Endothelial cell of umbilical vein (primary cell): Measurements from ENCODE around the gene WDR31. TPM values are rescaled to one million over a fixed set of nuclear protein-coding genes. Genes with fewer than 3 reads are reported as not detected.

Experiments used
- BruUV-seq: library from RNA; stranded (reverse); fragments of 400-500 nt; replicated peaks from 2 replicates; lab custom pipeline; 2021; lab: Mats Ljungman, UMichigan
- CTCF ChIA-PET: fragments of 300-600, 350-600 bp; sonication (Branson Sonifier 250); formaldehyde crosslinking; loops from one replicate; lab custom pipeline; 2021; ENCODE audit warnings: antibody characterized with exemption, inconsistent platforms; lab: Charles Lee
- POLR2A ChIA-PET: fragments of 300-600, 350-600 bp; sonication (Branson Sonifier 250); formaldehyde crosslinking; loops from one replicate; lab custom pipeline; 2021; ENCODE audit warnings: antibody characterized with exemption, inconsistent platforms; lab: Charles Lee
- DNase-seq: peaks from one replicate; pipeline ENCODE4 v3.0.0-alpha.2; 2011; ENCODE audit warnings: low read depth, low spot score
- FAIRE-seq: peaks from 2 replicates; lab custom pipeline; 2011; peaks lifted over from hg19 to GRCh38; lab: Jason Lieb, UNC
- H2AFZ ChIP-seq: 2 replicates; pipeline ENCODE4 v1.6.0; 2012; ENCODE audit warnings: low read depth, low read length, control low read depth, inconsistent platforms
- H3K27ac ChIP-seq: 2 replicates; pipeline ENCODE4 v1.5.1; 2011; ENCODE audit warnings: low read depth, mild to moderate bottlenecking, control low read depth, low read length, moderate library complexity; ENCODE audit not compliant: insufficient read depth
- H3K27me3 ChIP-seq, 2 experiments: 2 replicates each; pipeline versions ENCODE4 v1.6.0 to v1.6.1; 2011; ENCODE audit warnings: low read length in 2 of 2, mixed read lengths in 1 of 2; ENCODE audit not compliant: control insufficient read depth in 2 of 2, insufficient read depth in 2 of 2
- H3K36me3 ChIP-seq, 2 experiments: 2 replicates in 1 of 2; 3 replicates in 1 of 2; pipeline ENCODE4 v1.5.1; 2011; ENCODE audit warnings: low read length in 2 of 2, mild to moderate bottlenecking in 1 of 2, moderate library complexity in 1 of 2; ENCODE audit not compliant: control insufficient read depth in 2 of 2, insufficient read depth in 2 of 2; ENCODE audit errors: extremely low read depth in 1 of 2
- H3K4me1 ChIP-seq: 3 replicates; pipeline ENCODE4 v1.5.1; 2011; ENCODE audit warnings: mild to moderate bottlenecking, low read length; ENCODE audit not compliant: control insufficient read depth, insufficient read depth; ENCODE audit errors: extremely low read depth
- H3K4me2 ChIP-seq: 2 replicates; pipeline ENCODE4 v1.6.1; 2011; ENCODE audit warnings: low read length, control low read depth, mixed read lengths; ENCODE audit not compliant: insufficient read depth
- H3K4me3 ChIP-seq, 3 experiments: fragments of 200-600 bp in 1 of 3; sonication (generic), shearing (Covaris generic) in 1 of 3; replicated peaks in 1 of 3; 2 replicates each; pipeline ENCODE4 v1.5.1; 2011 to 2016; ENCODE audit warnings: control low read depth in 3 of 3, low read length in 3 of 3, mild to moderate bottlenecking in 2 of 3, inconsistent platforms in 1 of 3, low read depth in 1 of 3, moderate library complexity in 1 of 3; ENCODE audit not compliant: insufficient read depth in 1 of 3
- H3K79me2 ChIP-seq: 2 replicates; pipeline ENCODE4 v1.6.0; 2012; ENCODE audit warnings: low read length, inconsistent platforms; ENCODE audit not compliant: control insufficient read depth, insufficient read depth
- H3K9ac ChIP-seq: replicated peaks from 2 replicates; pipeline ENCODE3; 2011; ENCODE audit warnings: low read length, control low read depth; ENCODE audit not compliant: insufficient read depth; ENCODE audit errors: extremely low read depth
- H3K9me1 ChIP-seq: replicated peaks from 3 replicates; pipeline ENCODE4 v1.6.0; 2011; ENCODE audit warnings: mild to moderate bottlenecking, low read length; ENCODE audit not compliant: control insufficient read depth, insufficient read depth; ENCODE audit errors: extremely low read depth
- H3K9me3 ChIP-seq: replicated peaks from 2 replicates; pipeline ENCODE4 v1.5.1; 2012; ENCODE audit warnings: low read length, inconsistent platforms; ENCODE audit not compliant: control insufficient read depth, insufficient read depth
- H4K20me1 ChIP-seq: replicated peaks from 2 replicates; pipeline ENCODE3; 2011; ENCODE audit warnings: mild to moderate bottlenecking, low read length; ENCODE audit not compliant: control insufficient read depth, insufficient read depth; ENCODE audit errors: extremely low read depth
- EZH2 ChIP-seq: IDR thresholded peaks from 2 replicates; pipeline ENCODE4 v1.6.1; 2012; ENCODE audit warnings: borderline replicate concordance, low read depth, mild to moderate bottlenecking, moderate library complexity, low read length, inconsistent platforms; ENCODE audit not compliant: severe bottlenecking
- FOS ChIP-seq: IDR thresholded peaks from 2 replicates; pipeline ENCODE4 v1.6.1; 2011; ENCODE audit warnings: mild to moderate bottlenecking, low read length, moderate library complexity, borderline replicate concordance; ENCODE audit not compliant: insufficient read depth
- GATA2 ChIP-seq: IDR thresholded peaks from 2 replicates; pipeline ENCODE4 v1.7.0; 2011; ENCODE audit warnings: low read depth, mild to moderate bottlenecking, moderate library complexity, mixed read lengths, low read length; ENCODE audit not compliant: insufficient read length, insufficient read depth
- JUN ChIP-seq: IDR thresholded peaks from 2 replicates; pipeline ENCODE4 v1.6.1; 2011; ENCODE audit warnings: borderline replicate concordance, low read depth; ENCODE audit not compliant: insufficient read length, insufficient read depth
- MYC ChIP-seq: IDR thresholded peaks from one replicate; pipeline ENCODE4 v1.6.1; 2011; ENCODE audit warnings: mild to moderate bottlenecking, low read depth, low read length
- POLR2A ChIP-seq: IDR thresholded peaks from 2 replicates; pipeline ENCODE4 v1.6.1; 2012; ENCODE audit warnings: low read depth, mild to moderate bottlenecking, control low read depth, low read length
- POLR2AphosphoS5 ChIP-seq: IDR thresholded peaks from 2 replicates; pipeline ENCODE4 v1.6.1; 2012; ENCODE audit warnings: low read depth, mild to moderate bottlenecking, control low read depth, low read length, moderate library complexity; ENCODE audit not compliant: insufficient read depth
- dilution Hi-C: fragments of 300-500 bp; cut with MboI; formaldehyde crosslinking; loops from one replicate; pipeline ENCODE4 v1.15.0; 2019; ENCODE audit warnings: low sequenced_read_pairs; ENCODE audit not compliant: extremely low pct_ligation_motif_present
- intact Hi-C: fragments of 100-400 bp; cut with micrococcal nuclease; formaldehyde crosslinking; loops from one replicate; pipeline ENCODE4 v1.10.0; 2022
- polyA plus RNA-seq, 4 experiments: library from polyadenylated mRNA; depleted of rRNA in 3 of 4; stranded (reverse) in 3 of 4; unstranded in 1 of 4; fragments of >200 nt; gene quantifications; 2 replicates each; pipeline versions ENCODE4 v1.2.1 to v1.2.3, GENCODE V29; 2011 to 2012; ENCODE audit warnings: missing spikeins in 1 of 4
- total RNA-seq: library from RNA; stranded (reverse); gene quantifications from 2 replicates; pipeline ENCODE4 v1.2.3, GENCODE V29; 2021
- TF ChIP-seq, protein P1 (sequence below), 2 donors: IDR thresholded peaks; 1 replicate in 1 of 2; 2 replicates in 1 of 2; pipeline ENCODE4 v1.5.1; 2011; ENCODE audit warnings: low read length in 2 of 2, mild to moderate bottlenecking in 2 of 2, moderate library complexity in 2 of 2, control low read depth in 1 of 2, inconsistent platforms in 1 of 2, low read depth in 1 of 2; ENCODE audit not compliant: insufficient read depth in 1 of 2; ENCODE audit errors: extremely low read depth in 1 of 2
- TF ChIP-seq, protein P2 (sequence below): IDR thresholded peaks from 2 replicates; pipeline ENCODE4 v1.6.1; 2011; ENCODE audit not compliant: insufficient read depth, insufficient read length

Gene WDR31
- total and polyA plus RNA-seq, 2 donors (not counting 3 experiments of a cell fraction or from before 2014, with no cell fraction given): 0.22 to 1.00 TPM

DNA sequence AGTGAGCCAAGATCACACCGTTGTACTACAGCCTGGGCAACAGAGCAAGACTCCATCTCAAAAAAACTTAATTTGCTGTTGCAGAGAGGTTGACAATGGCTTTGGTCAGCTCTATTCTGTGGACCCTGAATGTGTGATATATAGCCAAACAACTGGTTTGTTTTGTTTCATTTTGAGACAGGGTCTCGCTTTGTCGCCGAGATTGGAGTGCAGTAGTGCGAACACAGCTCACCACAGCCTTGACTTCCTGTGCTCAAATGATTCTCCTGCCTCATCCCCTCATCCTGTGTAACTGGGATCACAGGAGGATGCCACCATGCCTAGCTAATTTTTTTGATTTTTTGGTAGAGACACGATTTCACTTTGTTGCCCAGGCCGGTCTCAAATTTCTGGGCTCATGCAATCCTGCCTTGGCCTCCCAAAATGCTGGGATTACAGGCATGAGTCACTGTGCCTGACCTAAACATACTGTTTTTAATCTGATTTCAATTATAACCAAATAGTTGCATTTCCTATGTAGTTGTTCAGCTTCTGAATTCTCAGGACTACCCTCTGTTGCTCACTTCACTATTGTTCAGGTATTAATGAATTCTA lies 46.7 kb downstream of the WDR31 start:
- Histone ChIP-seq H3K36me3 (peaks cover 19 to 21% of the 10 kb centered on the region in 2 experiments), H3K9ac (no peak overlapping the region), H3K79me2 (no peaks in the 10 kb centered on the region), H3K4me1 (no peaks in the 10 kb centered on the region), H3K9me1 (no peaks in the 10 kb centered on the region), H3K27me3 (no peaks in the 10 kb centered on the region), H3K4me3 (no peak overlapping the region), H4K20me1 (no peaks in the 10 kb centered on the region), H3K4me2 (no peak overlapping the region), H2AFZ (no peak overlapping the region), H3K27ac (no peak overlapping the region), H3K9me3 (no peaks in the 10 kb centered on the region)
- intact Hi-C loops: no loop called here
- dilution Hi-C loops: no loop called here
- ChIA-PET POLR2A (no interaction called here), CTCF (interaction anchor here (1.1 kb wide), 1 partner anchor 18 kb away, joined by 3 read pairs; the partner anchor contains the start of gene CDC26)
- DNase-seq: no peak
- no TSS peak for BruUV-seq
- TF ChIP-seq FOS (no peak), EZH2 (no peak), POLR2AphosphoS5 (no peak), JUN (no peak), MYC (no peak), GATA2 (no peak), POLR2A (no peak)
- TF ChIP-seq, protein P1, sequence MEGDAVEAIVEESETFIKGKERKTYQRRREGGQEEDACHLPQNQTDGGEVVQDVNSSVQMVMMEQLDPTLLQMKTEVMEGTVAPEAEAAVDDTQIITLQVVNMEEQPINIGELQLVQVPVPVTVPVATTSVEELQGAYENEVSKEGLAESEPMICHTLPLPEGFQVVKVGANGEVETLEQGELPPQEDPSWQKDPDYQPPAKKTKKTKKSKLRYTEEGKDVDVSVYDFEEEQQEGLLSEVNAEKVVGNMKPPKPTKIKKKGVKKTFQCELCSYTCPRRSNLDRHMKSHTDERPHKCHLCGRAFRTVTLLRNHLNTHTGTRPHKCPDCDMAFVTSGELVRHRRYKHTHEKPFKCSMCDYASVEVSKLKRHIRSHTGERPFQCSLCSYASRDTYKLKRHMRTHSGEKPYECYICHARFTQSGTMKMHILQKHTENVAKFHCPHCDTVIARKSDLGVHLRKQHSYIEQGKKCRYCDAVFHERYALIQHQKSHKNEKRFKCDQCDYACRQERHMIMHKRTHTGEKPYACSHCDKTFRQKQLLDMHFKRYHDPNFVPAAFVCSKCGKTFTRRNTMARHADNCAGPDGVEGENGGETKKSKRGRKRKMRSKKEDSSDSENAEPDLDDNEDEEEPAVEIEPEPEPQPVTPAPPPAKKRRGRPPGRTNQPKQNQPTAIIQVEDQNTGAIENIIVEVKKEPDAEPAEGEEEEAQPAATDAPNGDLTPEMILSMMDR (IDR thresholded peaks at IDR 0.05; ENCODE audit: extremely low read depth in 1 of 2, insufficient read depth in 1 of 2, low read depth in 1 of 2, low read length in 2 of 2): no peak
- TF ChIP-seq, protein P2, sequence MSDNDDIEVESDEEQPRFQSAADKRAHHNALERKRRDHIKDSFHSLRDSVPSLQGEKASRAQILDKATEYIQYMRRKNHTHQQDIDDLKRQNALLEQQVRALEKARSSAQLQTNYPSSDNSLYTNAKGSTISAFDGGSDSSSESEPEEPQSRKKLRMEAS: no peak
- FAIRE-seq: no peak
